ENCODE measurements around the gene GCNT2.

GRCh38 chr6:10564975-10565673 lies 44.0 kb downstream of the GCNT2 start:
- TF ChIP-seq CTCF (conservative IDR thresholded peaks at IDR 0.05 in 1 of 2, IDR thresholded peaks at IDR 0.05 in 1 of 2; ENCODE audit: low read depth in 1 of 2, low read length in 2 of 2) (no peak), EZH2 (IDR thresholded peaks at IDR 0.05; ENCODE audit: low read length, missing control alignments) (no peak)

Data from fibroblast of lung (primary cell).